ENCODE data around the gene GINS2.

- TF ChIP-seq POLR2AphosphoS5 (IDR thresholded peaks at IDR 0.05) = no peak
- TF ChIP-seq CTCF (IDR thresholded peaks at IDR 0.05) = no peak
- no peak for TF ChIP-seq POLR2A (IDR thresholded peaks at IDR 0.05)
- no peak for TF ChIP-seq EP300 (IDR thresholded peaks at IDR 0.05)
Observed at GRCh38 chr16:85677383-85677967, 11.3 kb downstream of the GINS2 start.

Data from stomach (tissue), 4 donors.